ENCODE results near the gene MPC2.

DNA sequence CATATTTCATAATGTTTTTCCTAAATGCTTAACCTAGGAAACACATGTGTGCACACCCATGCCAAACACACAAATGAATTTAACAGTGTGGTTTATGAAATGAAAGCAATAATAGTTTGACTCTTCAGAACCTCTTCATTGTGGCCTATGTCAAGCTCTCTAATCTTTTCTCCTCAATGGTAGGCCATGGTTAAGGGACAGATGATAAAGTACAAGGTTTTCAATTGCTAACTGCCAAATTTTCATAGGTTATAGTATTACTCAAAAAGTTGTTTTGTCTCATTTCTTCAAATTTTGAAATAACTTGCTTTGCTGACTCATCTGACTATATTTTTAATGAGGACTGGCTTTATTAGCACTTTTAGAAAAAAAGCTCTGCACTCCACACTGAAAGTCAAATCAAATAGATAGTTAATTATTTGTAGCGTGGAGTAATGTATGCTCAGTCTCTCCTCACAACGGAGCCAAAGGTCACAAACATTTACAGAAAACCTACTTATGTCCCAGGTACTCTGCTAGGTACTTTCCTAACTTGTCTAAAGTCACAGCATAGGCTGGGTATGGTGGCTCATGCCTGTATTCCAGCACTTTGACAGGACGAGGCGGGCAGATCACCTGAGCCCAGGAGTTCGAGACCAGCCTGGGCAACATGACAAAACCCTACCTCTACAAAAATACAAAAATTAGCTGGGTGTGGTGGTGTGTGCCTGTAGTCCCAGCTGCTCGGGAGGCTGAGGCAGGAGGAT is 19.9 kb downstream of the MPC2 start:
- no peak for TF ChIP-seq POLR2A (IDR thresholded peaks at IDR 0.05)
- TF ChIP-seq, protein P1, sequence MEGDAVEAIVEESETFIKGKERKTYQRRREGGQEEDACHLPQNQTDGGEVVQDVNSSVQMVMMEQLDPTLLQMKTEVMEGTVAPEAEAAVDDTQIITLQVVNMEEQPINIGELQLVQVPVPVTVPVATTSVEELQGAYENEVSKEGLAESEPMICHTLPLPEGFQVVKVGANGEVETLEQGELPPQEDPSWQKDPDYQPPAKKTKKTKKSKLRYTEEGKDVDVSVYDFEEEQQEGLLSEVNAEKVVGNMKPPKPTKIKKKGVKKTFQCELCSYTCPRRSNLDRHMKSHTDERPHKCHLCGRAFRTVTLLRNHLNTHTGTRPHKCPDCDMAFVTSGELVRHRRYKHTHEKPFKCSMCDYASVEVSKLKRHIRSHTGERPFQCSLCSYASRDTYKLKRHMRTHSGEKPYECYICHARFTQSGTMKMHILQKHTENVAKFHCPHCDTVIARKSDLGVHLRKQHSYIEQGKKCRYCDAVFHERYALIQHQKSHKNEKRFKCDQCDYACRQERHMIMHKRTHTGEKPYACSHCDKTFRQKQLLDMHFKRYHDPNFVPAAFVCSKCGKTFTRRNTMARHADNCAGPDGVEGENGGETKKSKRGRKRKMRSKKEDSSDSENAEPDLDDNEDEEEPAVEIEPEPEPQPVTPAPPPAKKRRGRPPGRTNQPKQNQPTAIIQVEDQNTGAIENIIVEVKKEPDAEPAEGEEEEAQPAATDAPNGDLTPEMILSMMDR (IDR thresholded peaks at IDR 0.05): no peak
- no peak for TF ChIP-seq POLR2AphosphoS5 (IDR thresholded peaks at IDR 0.05)
